Panc1 (cell line): Measurements from ENCODE around the gene CENPS. TPM values are rescaled to one million over a fixed set of nuclear protein-coding genes. Genes with fewer than 3 reads are reported as not detected.

Experiments
- ATAC-seq: fragments of 200-7000 bp; cut with Tn5 transposase; 2 replicates; pipeline ENCODE4 v1.9.1; 2020; ENCODE audit warnings: mild to moderate bottlenecking, moderate library complexity
- BruUV-seq: library from RNA; stranded (reverse); fragments of 400-500 nt; replicated peaks from 2 replicates; lab custom pipeline; 2021; lab: Mats Ljungman, UMichigan
- CTCF ChIA-PET: fragments of 300-600 bp; sonication (Branson Sonifier 250); formaldehyde crosslinking; loops from one replicate; lab custom pipeline; 2022; ENCODE audit warnings: antibody characterized with exemption; lab: Charles Lee
- POLR2A ChIA-PET: fragments of 300-600 bp; sonication (Branson Sonifier 250); formaldehyde crosslinking; loops from one replicate; lab custom pipeline; 2022; ENCODE audit warnings: antibody characterized with exemption; lab: Charles Lee
- DNase-seq: peaks from one replicate; pipeline ENCODE4 v3.0.0-alpha.2; 2010; ENCODE audit warnings: low read depth, low spot score
- H3K27ac ChIP-seq: 2 replicates; pipeline ENCODE4 v1.5.1; 2011; ENCODE audit warnings: mild to moderate bottlenecking, low read length, inconsistent platforms
- H3K27me3 ChIP-seq: fragments of 200-500 bp; sonication (Bioruptor generic); 2 replicates; pipeline ENCODE4 v1.6.0; 2014; ENCODE audit warnings: low read length, inconsistent platforms; ENCODE audit not compliant: control insufficient read depth, insufficient read depth
- H3K36me3 ChIP-seq: fragments of 200-500 bp; sonication (Bioruptor generic); 2 replicates; pipeline ENCODE4 v1.5.1; 2014; ENCODE audit warnings: inconsistent platforms, mild to moderate bottlenecking, low read length, moderate library complexity; ENCODE audit not compliant: control insufficient read depth, insufficient read depth
- H3K4me1 ChIP-seq: 2 replicates; pipeline ENCODE4 v1.5.1; 2011; ENCODE audit warnings: inconsistent platforms, mild to moderate bottlenecking, low read length, moderate library complexity; ENCODE audit not compliant: control insufficient read depth, insufficient read depth
- H3K4me3 ChIP-seq, 2 experiments: 2 replicates each; pipeline ENCODE4 v1.5.1; 2011 to 2012; ENCODE audit warnings: low read depth in 2 of 2, low read length in 2 of 2, mild to moderate bottlenecking in 2 of 2, inconsistent platforms in 1 of 2, moderate library complexity in 1 of 2
- H3K9me3 ChIP-seq: fragments of 200-500 bp; sonication (Bioruptor generic); 2 replicates; pipeline ENCODE4 v1.5.1; 2014; ENCODE audit warnings: low read depth, mild to moderate bottlenecking, inconsistent platforms, low read length, moderate library complexity; ENCODE audit not compliant: control insufficient read depth, insufficient read depth
- CTCF ChIP-seq: fragments of 450-650 bp; IDR thresholded peaks from 2 replicates; pipeline ENCODE4 v1.5.1; 2017; ENCODE audit warnings: mild to moderate bottlenecking
- POLR2AphosphoS5 ChIP-seq: IDR thresholded peaks from 2 replicates; pipeline ENCODE4 v1.6.1; 2012; ENCODE audit warnings: mild to moderate bottlenecking, low read depth, low read length, moderate library complexity
- REST ChIP-seq, 2 experiments: IDR thresholded peaks; 2 replicates each; pipeline ENCODE4 v1.6.1; 2011 to 2012; ENCODE audit warnings: low read depth in 2 of 2, control low read depth in 1 of 2, low read length in 1 of 2, mild to moderate bottlenecking in 1 of 2, moderate library complexity in 1 of 2; ENCODE audit not compliant: insufficient read depth in 1 of 2
- SIN3A ChIP-seq: IDR thresholded peaks from 2 replicates; pipeline ENCODE4 v1.6.1; 2012; ENCODE audit warnings: low read depth, mild to moderate bottlenecking, low read length, moderate library complexity, borderline replicate concordance; ENCODE audit not compliant: insufficient read depth
- TCF7L2 ChIP-seq: IDR thresholded peaks from 2 replicates; pipeline ENCODE4 v1.6.1; 2011; ENCODE audit warnings: mild to moderate bottlenecking, low read depth, low read length, inconsistent platforms
- in situ Hi-C: cut with HindIII; loops from 2 replicates; pipeline ENCODE4 v1.10.0; 2016; ENCODE audit warnings: low sequenced_read_pairs, low pct_unique_long_range_greater_than_20kb
- intact Hi-C: fragments of 100-400 bp; cut with micrococcal nuclease; formaldehyde crosslinking; loops from one replicate; pipeline ENCODE4 v1.10.0; 2022; ENCODE audit not compliant: unreplicated experiment
- total RNA-seq: library from RNA; stranded (reverse); gene quantifications from one replicate; pipeline ENCODE4 v1.2.1, GENCODE V29; 2021; ENCODE audit not compliant: unreplicated experiment

The CENPS gene
- total RNA-seq, 1 experiment from 2014 or later: 40.8 TPM

- CTCF ChIA-PET: no interaction called here
Measured at GRCh38 chr1:10419351-10419750, 10.9 kb upstream of the CENPS start.

GRCh38 chr1:10421637-10422036, 8.6 kb upstream of the CENPS start:
- intact Hi-C loops (no loop called here), in situ Hi-C loops (no loop called here)
- BruUV-seq: no TSS peak
- Histone ChIP-seq H3K4me3 (no peak overlapping the region), H3K4me1 (no peaks in the 10 kb centered on the region), H3K9me3 (no peaks in the 10 kb centered on the region), H3K36me3 (peaks cover 5% of the 10 kb centered on the region; the same call in 1 of the 2 replicates), H3K27me3 (no peaks in the 10 kb centered on the region), H3K27ac (no peak overlapping the region)
- POLR2A ChIA-PET: no interaction called here
- DNase-seq (no peak), ATAC-seq (no peak)
- CTCF ChIA-PET: no interaction called here
- TF ChIP-seq REST (IDR thresholded peaks at IDR 0.05; ENCODE audit: insufficient read depth in 1 of 2, low read depth in 2 of 2, low read length in 1 of 2): no peak
- no peak for TF ChIP-seq TCF7L2
- no peak for TF ChIP-seq CTCF
- no peak for TF ChIP-seq POLR2AphosphoS5
- TF ChIP-seq SIN3A: no peak

More at GRCh38 chr1:10419351-10419750, 10.9 kb upstream of the CENPS start:
- BruUV-seq: no TSS peak
- no peak for ATAC-seq
- Histone ChIP-seq H3K27me3 (no peaks in the 10 kb centered on the region), H3K4me1 (no peaks in the 10 kb centered on the region), H3K36me3 (peaks cover 14% of the 10 kb centered on the region), H3K4me3 (no peak overlapping the region), H3K9me3 (no peaks in the 10 kb centered on the region), H3K27ac (no peak overlapping the region)
- in situ Hi-C loops (no loop called here), intact Hi-C loops (no loop called here)
- POLR2A ChIA-PET: no interaction called here
- DNase-seq: no peak
- no peak for TF ChIP-seq CTCF
- no peak for TF ChIP-seq REST (IDR thresholded peaks at IDR 0.05; ENCODE audit: insufficient read depth in 1 of 2, low read depth in 2 of 2, low read length in 1 of 2)
